ENCODE measurements around the gene CHST13. TPM values are rescaled to one million over a fixed set of nuclear protein-coding genes. Genes with fewer than 3 reads are reported as not detected.

CHST13 gene
- total RNA-seq, 1 experiment from 2014 or later, result not detected

DNA sequence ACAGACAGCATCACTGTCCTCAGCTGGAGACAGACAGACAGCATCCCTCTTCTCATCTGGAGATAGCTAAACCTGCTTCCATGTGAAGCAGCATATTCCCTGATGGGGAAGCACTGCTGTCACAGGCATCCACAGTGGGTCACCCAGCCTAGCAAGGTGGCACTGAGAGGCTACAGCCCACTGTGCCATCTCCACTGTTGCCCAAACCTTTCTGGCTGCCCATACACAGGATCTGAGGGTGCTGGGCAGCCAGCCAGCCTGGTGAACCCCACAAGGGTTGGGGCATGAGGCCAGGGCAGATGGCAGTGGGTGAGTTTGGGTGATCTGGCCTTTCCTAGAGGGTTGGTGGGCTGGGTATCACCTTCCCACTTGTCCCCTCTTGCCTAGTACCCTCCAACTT is 11.7 kb downstream of the CHST13 start:
- no peak for ATAC-seq
- TF ChIP-seq EZH2phosphoT487 (IDR thresholded peaks at IDR 0.05; ENCODE audit: borderline replicate concordance, low read length), result no peak
- no peak for TF ChIP-seq EZH2 (IDR thresholded peaks at IDR 0.05; ENCODE audit: low read length, unreplicated experiment)
- TF ChIP-seq, protein P1, sequence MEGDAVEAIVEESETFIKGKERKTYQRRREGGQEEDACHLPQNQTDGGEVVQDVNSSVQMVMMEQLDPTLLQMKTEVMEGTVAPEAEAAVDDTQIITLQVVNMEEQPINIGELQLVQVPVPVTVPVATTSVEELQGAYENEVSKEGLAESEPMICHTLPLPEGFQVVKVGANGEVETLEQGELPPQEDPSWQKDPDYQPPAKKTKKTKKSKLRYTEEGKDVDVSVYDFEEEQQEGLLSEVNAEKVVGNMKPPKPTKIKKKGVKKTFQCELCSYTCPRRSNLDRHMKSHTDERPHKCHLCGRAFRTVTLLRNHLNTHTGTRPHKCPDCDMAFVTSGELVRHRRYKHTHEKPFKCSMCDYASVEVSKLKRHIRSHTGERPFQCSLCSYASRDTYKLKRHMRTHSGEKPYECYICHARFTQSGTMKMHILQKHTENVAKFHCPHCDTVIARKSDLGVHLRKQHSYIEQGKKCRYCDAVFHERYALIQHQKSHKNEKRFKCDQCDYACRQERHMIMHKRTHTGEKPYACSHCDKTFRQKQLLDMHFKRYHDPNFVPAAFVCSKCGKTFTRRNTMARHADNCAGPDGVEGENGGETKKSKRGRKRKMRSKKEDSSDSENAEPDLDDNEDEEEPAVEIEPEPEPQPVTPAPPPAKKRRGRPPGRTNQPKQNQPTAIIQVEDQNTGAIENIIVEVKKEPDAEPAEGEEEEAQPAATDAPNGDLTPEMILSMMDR (conservative IDR thresholded peaks at IDR 0.05; ENCODE audit: low read depth, low read length), result no peak
- H3K27me3 ChIP-seq (ENCODE audit: low read length), result peaks cover 53% of the 10 kb centered on the region
- H3K4me1 ChIP-seq (ENCODE audit: insufficient read depth, low read length), result peaks cover 6% of the 10 kb centered on the region
- ChIA-PET CTCF (no interaction called here), POLR2A (ENCODE audit: unreplicated experiment) (no interaction called here)
- H3F3A ChIP-seq (ENCODE audit: low read length, unreplicated experiment), result no peaks in the 10 kb centered on the region
- no peaks in the 10 kb centered on the region for H4K20me1 ChIP-seq (ENCODE audit: low read length)
- no peak overlapping the region for H3K9ac ChIP-seq (ENCODE audit: low read length)
- no peak for DNase-seq
- no peaks in the 10 kb centered on the region for H3K36me3 ChIP-seq (ENCODE audit: low read depth, low read length)
- no peak overlapping the region for H3K4me3 ChIP-seq (ENCODE audit: low read length)
- no peak overlapping the region for H2AFZ ChIP-seq (ENCODE audit: low read length)
- H3K9me3 ChIP-seq (ENCODE audit: low read length), result no peaks in the 10 kb centered on the region
- intact Hi-C loops (cut with micrococcal nuclease), result no loop called here
- no peak overlapping the region for H3K4me2 ChIP-seq (ENCODE audit: low read length)
- no peaks in the 10 kb centered on the region for H3K79me2 ChIP-seq (ENCODE audit: low read length)
- no peak overlapping the region for H3K27ac ChIP-seq (ENCODE audit: low read length)
- no TSS peak for BruUV-seq (replicated peaks)
- H3K9me2 ChIP-seq (replicated peaks; ENCODE audit: low read length), result no peaks in the 10 kb centered on the region

DNA sequence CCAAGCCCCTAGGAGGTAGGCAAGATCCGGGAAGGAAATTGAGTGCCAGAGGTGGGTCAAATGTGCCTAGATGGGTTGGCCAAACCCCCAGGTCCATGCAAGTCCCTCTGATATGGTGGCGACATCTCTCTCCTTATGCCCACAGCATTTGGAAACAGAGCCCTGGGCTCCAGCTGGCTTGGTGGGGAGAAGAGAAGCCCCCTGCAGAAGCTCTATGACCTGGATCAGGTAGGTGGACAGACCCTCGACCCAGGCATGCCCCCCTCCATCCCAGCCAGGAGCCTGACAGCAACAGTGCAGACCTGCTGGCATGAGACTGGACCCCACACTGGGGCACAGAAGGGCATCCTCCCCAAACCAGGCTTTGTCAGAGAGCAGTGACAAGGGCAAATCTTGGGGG is 12.2 kb downstream of the CHST13 start:
- Histone ChIP-seq H3K36me3 (ENCODE audit: low read depth, low read length) (no peaks in the 10 kb centered on the region), H3K79me2 (ENCODE audit: low read length) (no peaks in the 10 kb centered on the region), H3K9me3 (ENCODE audit: low read length) (no peaks in the 10 kb centered on the region), H4K20me1 (ENCODE audit: low read length) (no peaks in the 10 kb centered on the region), H2AFZ (ENCODE audit: low read length) (no peak overlapping the region), H3K4me3 (ENCODE audit: low read length) (no peak overlapping the region), H3F3A (ENCODE audit: low read length, unreplicated experiment) (no peaks in the 10 kb centered on the region), H3K9ac (ENCODE audit: low read length) (no peak overlapping the region), H3K27me3 (ENCODE audit: low read length) (peaks cover 52% of the 10 kb centered on the region), H3K9me2 (replicated peaks; ENCODE audit: low read length) (no peaks in the 10 kb centered on the region), H3K4me1 (ENCODE audit: insufficient read depth, low read length) (peaks cover 11% of the 10 kb centered on the region), H3K27ac (ENCODE audit: low read length) (no peak overlapping the region), H3K4me2 (ENCODE audit: low read length) (no peak overlapping the region)
- BruUV-seq (replicated peaks), result no TSS peak
- TF ChIP-seq, protein P1 (conservative IDR thresholded peaks at IDR 0.05; ENCODE audit: low read depth, low read length), result no peak
- TF ChIP-seq EZH2phosphoT487 (IDR thresholded peaks at IDR 0.05; ENCODE audit: borderline replicate concordance, low read length) (no peak), EZH2 (IDR thresholded peaks at IDR 0.05; ENCODE audit: low read length, unreplicated experiment) (no peak)
- ChIA-PET POLR2A (ENCODE audit: unreplicated experiment) (no interaction called here), CTCF (no interaction called here)
- DNase-seq, result no peak
- intact Hi-C loops (cut with micrococcal nuclease), result no loop called here
- no peak for ATAC-seq

DNA sequence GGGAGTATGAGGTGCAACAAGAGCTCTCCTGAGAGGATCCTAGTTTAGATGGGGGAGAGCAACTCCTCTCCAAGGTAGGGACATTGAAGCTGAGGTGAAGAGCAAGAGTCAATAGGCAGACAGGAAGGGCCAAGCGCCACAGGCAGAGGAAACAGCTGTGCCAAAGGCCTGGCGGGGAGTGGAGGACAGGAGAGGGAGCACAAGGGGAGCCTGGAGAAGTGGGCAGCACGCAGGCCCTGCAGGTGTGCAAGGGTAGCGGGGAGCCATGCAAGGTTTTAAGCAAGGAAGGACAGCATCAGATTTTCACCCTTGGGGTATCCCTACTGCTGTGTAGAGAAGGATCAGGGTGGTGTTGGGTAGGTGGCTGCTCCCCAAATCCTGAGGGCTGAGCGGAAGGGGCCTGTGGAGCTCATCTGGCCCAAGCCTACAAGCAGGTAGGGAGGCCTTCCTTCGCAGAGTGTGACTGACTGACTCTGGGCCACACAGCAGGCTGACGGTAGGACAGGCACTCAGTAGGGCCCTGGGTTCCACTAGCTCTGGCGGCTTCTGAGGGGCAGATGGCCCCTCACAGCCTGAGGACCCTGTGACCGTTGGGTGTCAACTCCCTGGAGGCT is 13.3 kb downstream of the CHST13 start:
- Histone ChIP-seq H3K27ac (ENCODE audit: low read length) (no peak overlapping the region), H3K79me2 (ENCODE audit: low read length) (no peaks in the 10 kb centered on the region), H3K9me3 (ENCODE audit: low read length) (no peaks in the 10 kb centered on the region), H2AFZ (ENCODE audit: low read length) (no peak overlapping the region), H3K4me1 (ENCODE audit: insufficient read depth, low read length) (peaks cover 14% of the 10 kb centered on the region), H3K4me3 (ENCODE audit: low read length) (no peak overlapping the region), H3F3A (ENCODE audit: low read length, unreplicated experiment) (no peaks in the 10 kb centered on the region), H3K36me3 (ENCODE audit: low read depth, low read length) (no peaks in the 10 kb centered on the region), H3K27me3 (ENCODE audit: low read length) (peaks cover 41% of the 10 kb centered on the region), H3K9me2 (replicated peaks; ENCODE audit: low read length) (no peaks in the 10 kb centered on the region), H3K9ac (ENCODE audit: low read length) (no peak overlapping the region), H3K4me2 (ENCODE audit: low read length) (no peak overlapping the region), H4K20me1 (ENCODE audit: low read length) (no peaks in the 10 kb centered on the region)
- DNase-seq (no peak), ATAC-seq (no peak)
- no TSS peak for BruUV-seq (replicated peaks)
- intact Hi-C loops (cut with micrococcal nuclease), result no loop called here
- TF ChIP-seq EZH2 (IDR thresholded peaks at IDR 0.05; ENCODE audit: low read length, unreplicated experiment) (no peak), EZH2phosphoT487 (IDR thresholded peaks at IDR 0.05; ENCODE audit: borderline replicate concordance, low read length) (no peak)
- TF ChIP-seq, protein P1 (conservative IDR thresholded peaks at IDR 0.05; ENCODE audit: low read depth, low read length), result no peak
- ChIA-PET POLR2A (ENCODE audit: unreplicated experiment) (no interaction called here), CTCF (no interaction called here)
